NCI-H2171 (cell line): ENCODE measurements around the gene ATP13A2.
A peak's percentile ranks its signal among the peaks of the same experiment; 100 is the strongest.
"Not testable (repeated sequence)": the region's sequence is repeated elsewhere in the genome, so short reads cannot be mapped to it uniquely, and the experiment has no call there.

Experiments
- DNase-seq: peaks from one replicate; lab custom pipeline; 2025; lab: John Stamatoyannopoulos, UW

The ATP13A2 gene

GRCh38 chr1:16961297-16962133, 50.2 kb downstream of the ATP13A2 start:
- DNase-seq = no peak

DNA sequence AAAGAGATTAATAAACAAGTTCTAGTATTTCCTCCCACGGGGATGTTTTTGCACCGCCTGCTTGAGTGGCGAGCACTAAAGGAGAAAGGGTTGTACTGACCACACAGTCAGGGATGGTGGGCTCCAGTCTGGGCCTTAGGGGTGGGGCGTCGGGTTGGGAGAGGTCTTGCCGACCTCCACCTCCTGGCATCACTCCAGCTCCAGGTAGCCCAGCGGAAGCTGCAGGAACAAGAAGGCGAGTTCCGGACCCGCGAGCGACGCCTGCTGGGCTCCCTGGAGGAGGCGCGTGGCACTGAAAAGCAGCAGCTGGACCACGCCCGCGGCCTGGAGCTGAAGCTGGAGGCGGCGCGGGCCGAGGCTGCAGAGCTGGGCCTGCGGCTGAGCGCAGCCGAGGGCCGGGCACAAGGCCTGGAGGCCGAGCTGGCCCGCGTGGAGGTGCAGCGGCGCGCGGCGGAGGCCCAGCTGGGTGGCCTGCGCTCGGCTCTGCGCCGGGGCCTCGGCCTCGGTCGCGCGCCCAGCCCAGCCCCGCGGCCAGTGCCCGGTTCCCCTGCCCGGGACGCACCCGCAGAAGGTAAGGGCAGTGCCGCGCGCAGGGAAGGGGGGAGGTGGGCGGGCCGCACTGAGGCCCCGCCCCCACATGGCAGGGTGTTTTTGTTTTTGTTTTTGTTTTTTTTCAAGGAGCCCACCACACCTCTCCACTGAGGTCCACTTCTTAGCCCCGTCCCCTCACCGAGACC, 51.0 kb downstream of the ATP13A2 start:
- DNase-seq = peak; percentile 62

DNA sequence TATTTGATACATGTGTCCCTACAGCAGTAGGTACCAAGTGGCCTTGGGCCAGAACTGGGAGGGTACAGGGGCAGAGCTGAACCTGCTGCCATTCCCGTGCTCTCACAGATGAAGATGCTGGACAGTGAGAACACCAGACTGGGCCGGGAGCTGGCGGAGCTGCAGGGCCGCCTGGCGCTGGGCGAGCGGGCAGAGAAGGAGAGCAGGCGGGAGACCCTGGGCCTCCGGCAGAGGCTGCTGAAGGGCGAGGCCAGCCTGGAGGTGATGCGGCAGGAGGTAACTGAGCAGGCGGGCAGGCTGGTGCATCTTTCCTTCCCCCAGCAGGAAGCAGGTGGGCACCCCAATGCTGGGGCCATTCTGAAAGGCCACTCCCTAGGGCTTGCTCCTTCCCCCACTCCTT, 53.3 kb downstream of the ATP13A2 start:
- no peak for DNase-seq

GRCh38 chr1:16957731-16958130, 54.0 kb downstream of the ATP13A2 start:
- DNase-seq = no peak

- no peak for DNase-seq
These were observed 55.0 kb downstream of the ATP13A2 start for GRCh38 chr1:16956775-16957174.

DNA sequence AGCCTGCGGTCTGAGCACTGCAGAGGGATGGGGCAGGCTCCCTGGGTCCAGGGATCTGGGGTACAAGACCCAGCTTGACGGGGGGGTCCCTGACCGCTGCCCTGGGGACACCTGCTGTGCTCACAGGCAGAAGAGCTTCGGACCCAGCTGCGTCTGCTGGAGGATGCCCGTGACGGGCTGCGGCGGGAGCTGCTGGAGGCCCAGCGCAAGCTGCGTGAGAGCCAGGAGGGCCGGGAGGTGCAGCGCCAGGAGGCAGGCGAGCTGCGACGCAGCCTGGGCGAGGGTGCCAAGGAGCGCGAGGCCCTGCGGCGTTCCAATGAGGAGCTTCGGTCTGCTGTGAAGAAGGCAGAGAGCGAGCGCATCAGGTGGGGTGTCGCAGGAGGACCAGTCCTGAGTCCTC, 56.5 kb downstream of the ATP13A2 start:
- DNase-seq = no peak

- no peak for DNase-seq
These were observed 57.1 kb downstream of the ATP13A2 start for GRCh38 chr1:16954579-16954978.

DNA sequence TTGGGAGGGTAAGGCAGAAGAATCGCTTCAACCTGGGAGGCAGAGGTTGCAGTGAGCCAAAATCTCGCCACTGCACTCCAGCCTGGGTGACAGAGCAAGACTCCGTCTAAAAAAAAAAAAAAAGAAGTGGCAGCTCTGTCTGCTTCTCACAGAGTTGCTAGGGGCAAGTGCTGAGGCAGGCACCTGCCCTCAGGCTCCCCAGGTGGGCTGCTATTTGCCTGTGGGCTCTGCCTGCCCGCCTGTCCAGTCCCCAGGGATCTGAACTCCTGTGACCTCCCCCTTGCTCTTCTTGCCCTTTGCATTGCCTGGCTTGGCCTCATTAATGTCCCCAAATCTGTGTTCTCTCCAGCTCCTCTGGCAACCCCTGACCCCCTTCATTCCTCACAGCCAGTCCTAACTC, 59.4 kb downstream of the ATP13A2 start:
- DNase-seq = not testable (repeated sequence)

DNA sequence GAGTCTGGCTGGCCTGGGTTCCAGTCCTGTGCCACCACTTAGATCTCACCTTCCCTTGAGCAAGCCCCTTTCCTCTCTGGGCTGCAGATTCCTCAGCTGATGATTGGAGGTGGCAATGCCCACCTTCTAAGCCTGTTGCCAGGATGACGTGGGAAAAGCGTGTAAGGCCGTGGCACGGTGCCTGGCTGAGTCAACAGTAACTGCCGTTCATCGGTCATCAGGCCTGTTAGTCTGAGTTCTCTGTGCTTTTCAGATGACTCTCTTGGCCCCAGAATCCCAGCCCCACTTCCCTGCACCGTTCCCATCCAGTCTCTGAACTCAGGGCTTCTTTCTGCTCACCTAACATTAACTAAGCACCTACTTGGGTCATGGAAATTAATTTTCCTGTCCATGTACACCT, 62.7 kb downstream of the ATP13A2 start:
- DNase-seq = not testable (repeated sequence)

DNA sequence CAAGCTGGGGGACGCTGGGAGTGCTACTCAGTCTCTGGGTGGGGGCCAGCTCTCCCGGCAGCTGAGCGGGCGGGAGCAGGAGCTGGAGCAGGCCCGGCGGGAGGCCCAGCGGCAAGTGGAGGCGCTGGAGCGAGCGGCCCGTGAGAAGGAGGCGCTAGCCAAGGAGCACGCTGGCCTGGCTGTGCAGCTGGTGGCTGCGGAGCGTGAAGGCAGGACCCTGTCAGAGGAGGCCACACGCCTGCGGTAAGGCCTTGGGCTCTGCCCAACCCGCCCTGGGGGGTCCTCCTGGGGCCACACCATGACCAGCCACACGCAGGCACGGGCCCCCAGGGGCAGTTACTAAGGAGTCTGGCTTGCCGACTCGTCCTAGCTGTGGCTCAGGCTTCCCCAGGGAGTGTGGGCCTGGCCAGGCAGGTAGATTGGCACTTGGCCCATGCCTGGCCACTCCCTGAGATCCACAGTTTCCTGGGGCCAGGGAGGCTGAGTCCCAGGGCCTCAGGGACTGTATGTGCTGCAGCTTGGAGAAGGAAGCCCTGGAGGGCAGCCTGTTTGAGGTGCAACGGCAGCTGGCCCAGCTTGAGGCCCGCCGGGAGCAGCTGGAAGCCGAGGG, 63.3 kb downstream of the ATP13A2 start:
- peak; percentile 61 for DNase-seq

DNA sequence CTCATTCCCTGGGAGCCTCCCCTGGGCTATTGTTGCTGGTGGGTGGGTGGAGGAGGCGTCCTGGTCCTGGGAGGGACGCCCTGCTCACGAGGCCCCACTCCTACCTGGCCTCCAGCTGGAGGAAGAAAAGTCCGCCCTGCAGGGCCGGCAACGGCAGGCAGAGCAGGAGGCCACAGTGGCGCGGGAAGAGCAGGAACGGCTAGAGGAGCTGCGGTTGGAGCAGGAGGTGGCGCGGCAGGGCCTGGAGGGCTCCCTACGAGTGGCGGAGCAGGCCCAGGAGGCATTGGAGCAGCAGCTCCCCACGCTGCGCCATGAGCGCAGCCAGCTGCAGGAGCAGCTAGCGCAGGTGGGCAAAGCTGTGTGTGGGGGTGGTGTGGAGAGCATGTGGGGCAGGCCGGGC, 65.1 kb downstream of the ATP13A2 start:
- DNase-seq = no peak

- not testable (repeated sequence) for DNase-seq
These were observed 65.5 kb downstream of the ATP13A2 start for GRCh38 chr1:16946185-16946584.

DNA sequence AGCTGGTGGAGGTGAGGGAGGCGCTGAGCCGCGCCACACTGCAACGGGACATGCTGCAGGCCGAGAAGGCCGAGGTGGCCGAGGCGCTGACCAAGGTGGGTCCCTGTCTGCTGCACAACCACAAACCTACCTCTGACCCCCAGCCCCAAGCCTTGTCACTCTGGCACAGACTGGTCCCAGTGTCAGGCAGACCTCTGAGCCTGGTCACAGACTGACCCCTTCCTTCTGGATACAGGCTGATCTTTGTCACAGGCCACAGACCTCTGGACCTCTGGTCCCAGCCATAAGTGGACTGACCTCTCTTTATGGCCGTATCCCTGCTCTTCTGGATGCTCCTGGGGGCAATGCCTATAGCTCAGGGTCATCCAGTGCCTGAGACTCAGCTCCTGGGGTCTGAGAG, 66.2 kb downstream of the ATP13A2 start:
- not testable (repeated sequence) for DNase-seq

DNA sequence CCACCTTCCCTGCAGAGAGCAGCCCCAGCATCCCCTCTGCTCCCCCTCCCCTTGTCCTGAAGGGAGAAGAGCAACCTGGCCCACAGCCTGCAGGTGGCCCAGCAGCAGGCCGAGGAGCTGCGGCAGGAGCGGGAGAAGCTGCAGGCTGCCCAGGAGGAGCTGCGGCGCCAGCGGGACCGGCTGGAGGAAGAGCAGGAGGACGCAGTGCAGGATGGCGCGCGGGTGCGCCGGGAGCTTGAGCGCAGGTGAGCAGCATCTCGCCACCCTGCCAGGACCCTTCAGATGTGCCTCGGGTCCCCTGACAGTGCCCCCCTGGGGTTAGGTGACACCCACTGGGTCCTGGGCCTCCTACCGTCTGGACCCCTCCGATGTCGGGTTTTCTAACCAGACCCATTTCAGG, 67.7 kb downstream of the ATP13A2 start:
- DNase-seq = no peak

- DNase-seq = not testable (repeated sequence)
These were observed 72.1 kb downstream of the ATP13A2 start for GRCh38 chr1:16939386-16940180.

DNA sequence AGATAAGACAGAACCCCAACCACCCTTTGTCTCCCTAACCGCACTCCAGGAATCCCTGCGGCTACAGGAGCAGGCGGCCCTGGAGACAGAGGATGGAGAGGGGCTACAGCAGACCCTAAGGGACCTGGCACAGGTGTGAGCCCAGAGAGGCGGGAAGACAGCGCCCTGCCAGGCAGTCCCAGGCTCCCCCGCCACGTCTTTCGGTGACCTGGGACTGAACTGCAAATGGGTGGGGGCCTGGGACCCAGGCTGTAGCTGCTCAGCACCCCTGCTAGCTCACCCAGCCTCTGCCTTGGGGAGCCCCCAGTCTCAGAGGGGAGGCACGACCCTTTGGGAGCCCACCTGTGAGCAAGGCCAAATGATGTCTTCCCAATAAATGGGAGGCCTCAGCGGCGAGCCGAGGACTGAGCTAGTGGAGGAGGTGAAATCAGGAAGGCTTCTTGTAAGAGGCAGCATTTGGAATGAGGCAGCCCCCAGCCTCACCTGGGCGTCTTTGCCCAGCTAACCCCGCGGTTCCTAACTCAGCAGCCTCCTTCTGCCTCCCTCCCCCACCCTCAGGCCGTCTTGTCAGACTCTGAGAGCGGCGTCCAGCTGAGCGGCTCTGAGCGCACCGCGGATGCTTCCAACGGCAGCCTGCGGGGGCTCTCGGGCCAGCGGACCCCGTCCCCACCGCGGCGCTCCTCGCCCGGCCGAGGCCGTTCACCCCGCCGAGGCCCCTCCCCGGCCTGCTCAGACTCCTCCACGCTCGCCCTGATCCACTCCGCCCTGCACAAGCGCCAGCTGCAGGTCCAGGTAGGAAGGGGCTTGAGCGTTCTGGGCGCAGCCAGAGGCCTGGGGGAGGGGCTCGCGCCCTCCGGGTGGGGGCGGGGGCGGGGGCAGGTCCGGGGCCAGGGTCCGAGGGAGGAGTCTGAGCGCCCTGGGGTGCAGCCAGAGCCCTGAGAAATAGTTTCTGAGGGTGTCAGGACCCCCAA, 73.1 kb downstream of the ATP13A2 start:
- no peak for DNase-seq

DNA sequence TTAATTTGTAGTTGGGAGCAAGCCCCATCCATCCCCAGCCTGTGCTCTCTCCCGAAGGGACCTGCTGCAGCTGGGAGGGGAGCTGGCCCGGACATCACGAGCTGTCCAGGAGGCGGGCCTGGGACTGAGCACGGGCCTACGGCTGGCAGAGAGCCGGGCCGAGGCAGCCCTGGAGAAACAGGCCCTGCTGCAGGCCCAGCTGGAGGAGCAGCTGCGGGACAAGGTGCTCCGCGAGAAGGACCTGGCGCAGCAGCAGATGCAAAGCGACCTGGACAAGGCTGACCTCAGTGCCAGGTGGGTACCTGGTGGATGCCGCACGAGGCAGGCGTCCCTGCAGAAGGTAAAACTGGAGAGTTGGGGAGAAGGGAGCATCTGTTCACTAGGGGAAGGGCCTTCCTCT, 75.1 kb downstream of the ATP13A2 start:
- DNase-seq = not testable (repeated sequence)
